ENCODE measurements around the gene DNAH5. TPM values are rescaled to one million over a fixed set of nuclear protein-coding genes. Genes with fewer than 3 reads are reported as not detected.

The DNAH5 gene
- total and polyA plus RNA-seq, 2 donors: 0.24 to 0.25 TPM

DNA sequence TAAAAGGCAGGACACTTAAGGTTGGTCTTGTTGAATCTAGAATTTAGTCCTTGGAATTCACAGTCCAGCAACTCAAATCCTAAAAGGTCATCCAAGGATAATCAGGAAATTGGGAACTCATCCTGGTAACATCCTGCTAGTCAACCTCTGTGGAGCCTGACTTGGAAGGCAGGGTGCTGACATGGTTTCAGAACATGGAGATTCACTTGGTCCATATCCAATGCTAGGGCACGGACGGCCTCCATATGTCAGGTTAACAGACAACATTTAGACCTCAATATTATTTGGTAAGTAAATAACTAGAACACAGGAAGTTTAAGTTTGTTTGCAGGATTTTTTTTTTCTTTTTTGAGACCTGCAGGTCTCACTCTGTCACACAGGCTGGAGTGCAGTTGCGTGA is 783 bp upstream of the DNAH5 start:
- H3K4me1 ChIP-seq (ENCODE audit: control insufficient read depth in 2 of 2, insufficient read depth in 2 of 2, low read length in 2 of 2): no peaks in the 10 kb centered on the region
- no peak overlapping the region for H3K4me3 ChIP-seq (ENCODE audit: low read length in 2 of 2)
- no peak overlapping the region for H3K27ac ChIP-seq (ENCODE audit: low read depth in 1 of 2, low read length in 1 of 2)
- H3K27me3 ChIP-seq (ENCODE audit: control insufficient read depth in 2 of 2, insufficient read depth in 1 of 2, low read length in 1 of 2): no peaks in the 10 kb centered on the region
- DNase-seq (ENCODE audit: low read depth in 6 of 9, low spot score in 9 of 9): no peak
- H3K36me3 ChIP-seq (ENCODE audit: control insufficient read depth in 2 of 2, insufficient read depth in 2 of 2, low read length in 1 of 2): no peaks in the 10 kb centered on the region
- no peaks in the 10 kb centered on the region for H3K9me3 ChIP-seq (ENCODE audit: control insufficient read depth in 2 of 2, insufficient read depth in 1 of 2, low read length in 1 of 2)
- WGBS: 98% methylated on average over 3 of the region's 3 CpGs

DNA sequence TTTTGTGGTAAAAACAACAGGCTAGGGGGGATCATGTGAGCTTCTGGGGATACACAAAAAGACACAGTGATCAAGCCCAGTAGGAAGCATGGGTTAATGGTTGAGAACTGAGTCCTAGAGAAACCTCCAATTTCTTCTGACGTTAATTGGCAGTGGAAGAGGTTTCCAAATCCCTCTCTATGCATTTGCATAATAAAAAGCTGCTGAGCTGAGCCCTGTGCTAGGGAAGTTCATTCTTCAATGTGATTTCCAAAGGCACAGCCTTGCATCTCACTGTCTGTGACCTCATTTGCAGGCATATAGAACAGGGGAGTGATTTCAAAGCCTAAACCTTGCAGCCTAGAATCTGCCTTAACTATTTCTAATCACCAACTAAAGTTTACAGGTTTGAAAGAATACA is 812 bp downstream of the DNAH5 start:
- Histone ChIP-seq H3K27ac (ENCODE audit: low read depth in 1 of 2, low read length in 1 of 2) (no peak overlapping the region), H3K36me3 (ENCODE audit: control insufficient read depth in 2 of 2, insufficient read depth in 2 of 2, low read length in 1 of 2) (no peaks in the 10 kb centered on the region), H3K4me3 (ENCODE audit: low read length in 2 of 2) (no peak overlapping the region), H3K4me1 (ENCODE audit: control insufficient read depth in 2 of 2, insufficient read depth in 2 of 2, low read length in 2 of 2) (no peaks in the 10 kb centered on the region), H3K27me3 (ENCODE audit: control insufficient read depth in 2 of 2, insufficient read depth in 1 of 2, low read length in 1 of 2) (no peaks in the 10 kb centered on the region), H3K9me3 (ENCODE audit: control insufficient read depth in 2 of 2, insufficient read depth in 1 of 2, low read length in 1 of 2) (no peaks in the 10 kb centered on the region)
- no peak for DNase-seq (ENCODE audit: low read depth in 6 of 9, low spot score in 9 of 9)
- WGBS: 47% methylated on average over 1 of the region's 1 CpG

DNA sequence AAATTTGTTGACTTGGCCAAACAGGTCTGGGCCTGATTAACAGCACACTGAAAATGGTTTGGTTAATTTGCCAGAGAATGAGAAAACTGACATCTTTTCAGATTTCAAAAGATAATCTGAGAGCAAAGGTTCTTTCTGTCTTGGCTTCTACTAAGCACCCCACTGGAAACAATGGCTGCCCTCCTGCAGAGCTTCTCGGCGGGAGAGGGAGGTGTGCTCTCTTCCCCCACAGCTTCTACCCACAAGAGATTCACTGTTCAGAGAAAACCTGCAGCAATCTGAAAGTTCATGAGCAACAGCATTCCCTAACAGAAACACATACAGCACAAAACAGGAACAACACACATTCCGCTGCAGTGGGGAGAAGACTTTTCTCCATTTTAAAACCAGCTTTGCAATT is 3.0 kb downstream of the DNAH5 start:
- H3K9me3 ChIP-seq (ENCODE audit: control insufficient read depth in 2 of 2, insufficient read depth in 1 of 2, low read length in 1 of 2): no peaks in the 10 kb centered on the region
- WGBS: 56% methylated on average over 3 of the region's 3 CpGs
- H3K4me1 ChIP-seq (ENCODE audit: control insufficient read depth in 2 of 2, insufficient read depth in 2 of 2, low read length in 2 of 2): no peaks in the 10 kb centered on the region
- no peak for DNase-seq (ENCODE audit: low read depth in 6 of 9, low spot score in 9 of 9)
- no peaks in the 10 kb centered on the region for H3K36me3 ChIP-seq (ENCODE audit: control insufficient read depth in 2 of 2, insufficient read depth in 2 of 2, low read length in 1 of 2)
- no peak overlapping the region for H3K27ac ChIP-seq (ENCODE audit: low read depth in 1 of 2, low read length in 1 of 2)
- H3K4me3 ChIP-seq (ENCODE audit: low read length in 2 of 2): no peak overlapping the region
- H3K27me3 ChIP-seq (ENCODE audit: control insufficient read depth in 2 of 2, insufficient read depth in 1 of 2, low read length in 1 of 2): no peaks in the 10 kb centered on the region

DNA sequence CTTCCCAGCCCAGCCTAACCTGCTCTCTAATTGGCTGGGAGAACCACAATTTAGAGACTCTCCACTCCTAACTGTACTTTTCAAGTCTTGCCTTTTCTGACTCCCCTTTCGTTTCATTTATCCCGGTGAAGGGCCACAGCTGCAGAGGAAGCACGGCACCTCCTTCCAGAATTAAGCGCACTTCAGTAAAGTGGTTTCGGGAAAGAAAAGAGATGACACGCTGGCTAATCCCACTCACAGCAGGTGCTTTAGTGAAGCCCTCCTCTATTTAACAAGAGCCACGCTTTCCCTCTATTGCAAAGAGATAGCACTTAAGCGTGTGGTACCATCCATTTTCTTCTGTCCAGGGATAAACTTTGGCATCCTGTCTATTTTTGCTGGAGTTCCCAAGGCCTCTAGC is 4.8 kb downstream of the DNAH5 start:
- H3K4me1 ChIP-seq (ENCODE audit: control insufficient read depth in 2 of 2, insufficient read depth in 2 of 2, low read length in 2 of 2): no peaks in the 10 kb centered on the region
- H3K9me3 ChIP-seq (ENCODE audit: control insufficient read depth in 2 of 2, insufficient read depth in 1 of 2, low read length in 1 of 2): no peaks in the 10 kb centered on the region
- no peaks in the 10 kb centered on the region for H3K36me3 ChIP-seq (ENCODE audit: control insufficient read depth in 2 of 2, insufficient read depth in 2 of 2, low read length in 1 of 2)
- no peak for DNase-seq (ENCODE audit: low read depth in 6 of 9, low spot score in 9 of 9)
- WGBS: 79% methylated on average over 8 of the region's 8 CpGs
- H3K4me3 ChIP-seq (ENCODE audit: low read length in 2 of 2): no peak overlapping the region
- no peak overlapping the region for H3K27ac ChIP-seq (ENCODE audit: low read depth in 1 of 2, low read length in 1 of 2)
- H3K27me3 ChIP-seq (ENCODE audit: control insufficient read depth in 2 of 2, insufficient read depth in 1 of 2, low read length in 1 of 2): no peaks in the 10 kb centered on the region

DNA sequence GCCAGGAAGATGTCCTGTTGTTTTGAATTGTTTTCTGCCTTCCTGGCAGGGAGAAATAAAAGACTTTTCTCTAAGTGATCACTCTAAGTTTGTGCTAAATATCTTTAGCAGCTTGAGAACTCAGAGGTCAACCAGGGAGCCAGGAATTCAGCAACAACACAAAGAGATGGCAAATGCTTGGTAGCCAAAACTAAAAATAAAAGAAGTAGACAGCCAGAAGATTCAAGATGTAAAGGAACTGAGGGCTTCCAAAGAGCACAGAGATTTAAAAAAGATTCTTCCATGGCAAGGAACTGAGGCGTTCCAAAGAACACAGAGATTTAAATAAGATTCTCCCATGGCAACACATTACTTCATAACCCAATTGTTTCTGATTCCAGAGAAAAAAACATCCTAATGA is 9.6 kb downstream of the DNAH5 start:
- Histone ChIP-seq H3K27ac (ENCODE audit: low read depth in 1 of 2, low read length in 1 of 2) (no peak overlapping the region), H3K27me3 (ENCODE audit: control insufficient read depth in 2 of 2, insufficient read depth in 1 of 2, low read length in 1 of 2) (no peaks in the 10 kb centered on the region), H3K4me1 (ENCODE audit: control insufficient read depth in 2 of 2, insufficient read depth in 2 of 2, low read length in 2 of 2) (no peaks in the 10 kb centered on the region), H3K36me3 (ENCODE audit: control insufficient read depth in 2 of 2, insufficient read depth in 2 of 2, low read length in 1 of 2) (no peaks in the 10 kb centered on the region), H3K4me3 (ENCODE audit: low read length in 2 of 2) (no peak overlapping the region), H3K9me3 (ENCODE audit: control insufficient read depth in 2 of 2, insufficient read depth in 1 of 2, low read length in 1 of 2) (no peaks in the 10 kb centered on the region)
- DNase-seq (ENCODE audit: low read depth in 6 of 9, low spot score in 9 of 9): no peak
- 94% methylated on average over 1 of the region's 1 CpG for WGBS

DNA sequence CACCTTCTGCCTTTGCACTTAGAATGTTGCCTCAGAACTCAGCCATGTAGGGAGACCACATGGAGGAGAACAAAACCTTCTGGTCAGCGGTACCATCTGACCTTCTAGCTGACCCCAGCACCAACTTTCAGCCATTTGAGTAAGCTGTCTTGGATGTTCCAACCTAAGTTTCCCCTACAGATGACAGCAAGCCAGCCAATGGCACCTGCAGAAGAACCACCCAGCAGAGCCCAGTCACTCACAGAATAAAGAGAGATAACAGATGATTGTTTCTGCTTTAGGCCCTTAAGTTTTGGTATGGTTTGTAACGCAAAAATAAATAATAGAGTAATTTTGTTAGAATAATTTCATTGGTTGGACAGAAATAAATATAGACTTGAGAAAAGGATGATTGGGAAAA is 10.4 kb downstream of the DNAH5 start:
- H3K27ac ChIP-seq (ENCODE audit: low read depth in 1 of 2, low read length in 1 of 2): no peak overlapping the region
- H3K4me3 ChIP-seq (ENCODE audit: low read length in 2 of 2): no peak overlapping the region
- no peaks in the 10 kb centered on the region for H3K4me1 ChIP-seq (ENCODE audit: control insufficient read depth in 2 of 2, insufficient read depth in 2 of 2, low read length in 2 of 2)
- 93% methylated on average over 2 of the region's 2 CpGs for WGBS
- H3K36me3 ChIP-seq (ENCODE audit: control insufficient read depth in 2 of 2, insufficient read depth in 2 of 2, low read length in 1 of 2): no peaks in the 10 kb centered on the region
- no peaks in the 10 kb centered on the region for H3K27me3 ChIP-seq (ENCODE audit: control insufficient read depth in 2 of 2, insufficient read depth in 1 of 2, low read length in 1 of 2)
- no peak for DNase-seq (ENCODE audit: low read depth in 6 of 9, low spot score in 9 of 9)
- H3K9me3 ChIP-seq (ENCODE audit: control insufficient read depth in 2 of 2, insufficient read depth in 1 of 2, low read length in 1 of 2): no peaks in the 10 kb centered on the region

DNA sequence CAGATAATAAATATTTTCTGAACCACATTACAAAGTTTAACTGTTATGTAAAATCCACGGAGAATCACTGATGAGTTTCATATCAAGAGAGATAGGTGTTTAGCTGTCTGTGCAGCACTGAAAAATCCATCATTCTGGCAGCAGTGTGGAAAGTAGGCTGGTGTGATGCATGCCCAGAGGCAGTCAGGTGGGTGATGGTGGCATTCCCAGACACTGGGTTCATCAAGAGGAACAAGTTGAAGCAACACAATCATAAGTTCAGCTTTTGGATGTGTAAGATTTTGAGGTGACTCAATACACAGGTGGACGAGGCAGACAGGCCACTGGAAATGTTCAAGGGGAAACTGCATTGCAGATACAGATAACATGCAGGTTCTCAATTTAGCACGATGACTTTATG is 11.9 kb downstream of the DNAH5 start:
- Histone ChIP-seq H3K27me3 (ENCODE audit: control insufficient read depth in 2 of 2, insufficient read depth in 1 of 2, low read length in 1 of 2) (no peaks in the 10 kb centered on the region), H3K4me3 (ENCODE audit: low read length in 2 of 2) (no peak overlapping the region), H3K9me3 (ENCODE audit: control insufficient read depth in 2 of 2, insufficient read depth in 1 of 2, low read length in 1 of 2) (no peaks in the 10 kb centered on the region), H3K4me1 (ENCODE audit: control insufficient read depth in 2 of 2, insufficient read depth in 2 of 2, low read length in 2 of 2) (no peaks in the 10 kb centered on the region), H3K36me3 (ENCODE audit: control insufficient read depth in 2 of 2, insufficient read depth in 2 of 2, low read length in 1 of 2) (no peaks in the 10 kb centered on the region), H3K27ac (ENCODE audit: low read depth in 1 of 2, low read length in 1 of 2) (no peak overlapping the region)
- DNase-seq (ENCODE audit: low read depth in 6 of 9, low spot score in 9 of 9): no peak
- 91% methylated on average over 3 of the region's 3 CpGs for WGBS

DNA sequence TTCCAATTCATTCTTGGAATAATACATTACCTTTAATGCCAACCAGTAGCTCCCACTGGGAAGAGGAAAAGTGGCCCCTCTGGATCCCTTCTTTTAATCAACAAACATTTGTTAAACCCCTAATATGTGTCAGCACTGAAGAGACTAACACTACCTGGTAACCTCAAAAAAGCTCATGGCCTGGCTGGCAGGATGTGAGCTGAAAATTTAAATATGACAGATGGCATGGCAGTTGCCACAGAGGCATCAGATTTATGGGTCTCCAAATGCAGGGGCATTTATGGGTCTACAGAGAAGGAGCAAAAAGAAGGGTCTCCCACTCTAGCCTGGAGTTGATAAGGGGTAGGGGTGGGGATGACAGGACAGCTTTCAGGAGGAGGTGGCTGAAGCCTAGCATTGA is 12.5 kb downstream of the DNAH5 start:
- no peaks in the 10 kb centered on the region for H3K36me3 ChIP-seq (ENCODE audit: control insufficient read depth in 2 of 2, insufficient read depth in 2 of 2, low read length in 1 of 2)
- no peaks in the 10 kb centered on the region for H3K9me3 ChIP-seq (ENCODE audit: control insufficient read depth in 2 of 2, insufficient read depth in 1 of 2, low read length in 1 of 2)
- no peaks in the 10 kb centered on the region for H3K4me1 ChIP-seq (ENCODE audit: control insufficient read depth in 2 of 2, insufficient read depth in 2 of 2, low read length in 2 of 2)
- H3K4me3 ChIP-seq (ENCODE audit: low read length in 2 of 2): no peak overlapping the region
- no peaks in the 10 kb centered on the region for H3K27me3 ChIP-seq (ENCODE audit: control insufficient read depth in 2 of 2, insufficient read depth in 1 of 2, low read length in 1 of 2)
- H3K27ac ChIP-seq (ENCODE audit: low read depth in 1 of 2, low read length in 1 of 2): no peak overlapping the region
- no peak for DNase-seq (ENCODE audit: low read depth in 6 of 9, low spot score in 9 of 9)

DNA sequence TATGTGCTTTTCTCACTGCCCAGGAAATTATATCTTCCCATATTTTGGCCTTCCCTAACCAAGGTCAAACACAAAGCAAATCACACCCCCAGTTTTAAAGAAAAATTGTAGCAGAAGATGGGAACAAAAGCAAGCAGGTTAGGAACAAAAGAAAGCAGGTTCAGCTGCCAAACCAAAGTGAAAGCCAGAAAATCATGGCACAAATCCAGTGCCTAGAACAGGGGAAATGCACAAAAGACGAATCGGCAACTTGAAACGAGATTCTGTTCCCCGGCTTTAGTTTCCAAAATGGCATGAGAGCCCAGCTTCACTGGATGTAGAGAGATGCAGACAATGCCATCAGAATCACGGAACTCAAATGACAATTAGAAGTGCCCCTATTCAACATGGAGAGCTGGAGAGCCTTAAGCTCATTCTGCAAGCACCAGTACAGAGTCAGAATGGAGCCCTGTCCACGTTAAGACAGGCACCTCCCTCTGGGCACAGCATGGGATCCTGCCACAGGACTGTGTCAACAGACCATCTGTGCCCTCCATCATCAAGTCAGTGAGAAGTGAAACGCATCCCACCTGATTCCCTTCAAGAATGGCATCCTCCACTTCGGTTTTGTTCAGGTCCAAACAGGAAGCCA is 13.8 kb downstream of the DNAH5 start:
- Histone ChIP-seq H3K27ac (ENCODE audit: low read depth in 1 of 2, low read length in 1 of 2) (no peak overlapping the region), H3K4me1 (ENCODE audit: control insufficient read depth in 2 of 2, insufficient read depth in 2 of 2, low read length in 2 of 2) (no peaks in the 10 kb centered on the region), H3K4me3 (ENCODE audit: low read length in 2 of 2) (no peak overlapping the region), H3K36me3 (ENCODE audit: control insufficient read depth in 2 of 2, insufficient read depth in 2 of 2, low read length in 1 of 2) (no peaks in the 10 kb centered on the region), H3K9me3 (ENCODE audit: control insufficient read depth in 2 of 2, insufficient read depth in 1 of 2, low read length in 1 of 2) (no peaks in the 10 kb centered on the region), H3K27me3 (ENCODE audit: control insufficient read depth in 2 of 2, insufficient read depth in 1 of 2, low read length in 1 of 2) (no peaks in the 10 kb centered on the region)
- WGBS: 77% methylated on average over 8 of the region's 8 CpGs
- DNase-seq (ENCODE audit: low read depth in 6 of 9, low spot score in 9 of 9): peak in 1 of 9 donors; percentile 1

DNA sequence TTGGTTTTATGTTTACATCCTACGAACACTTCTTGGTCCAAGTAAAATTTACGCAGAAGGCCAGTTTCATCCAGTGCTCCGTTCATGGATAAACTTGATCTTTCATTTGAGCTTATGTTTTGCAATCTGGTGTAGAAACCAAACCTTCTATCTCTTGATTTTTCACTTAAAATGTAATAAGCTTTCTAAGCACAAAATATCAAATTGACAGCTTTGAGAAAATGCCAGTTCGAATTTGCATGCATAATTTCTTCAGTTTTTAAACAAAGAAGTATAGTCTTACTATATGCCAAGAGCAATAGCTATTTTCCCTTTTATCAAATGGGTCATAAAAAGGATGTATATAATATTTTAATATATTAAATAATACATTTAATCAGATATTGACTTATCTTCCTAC is 17.8 kb downstream of the DNAH5 start:
- H3K27ac ChIP-seq (ENCODE audit: low read depth in 1 of 2, low read length in 1 of 2): no peak overlapping the region
- 81% methylated on average over 4 of the region's 4 CpGs for WGBS

More for the DNA sequence above, 17.8 kb downstream of the DNAH5 start:
- Histone ChIP-seq H3K4me3 (ENCODE audit: low read length in 2 of 2) (no peak overlapping the region), H3K36me3 (ENCODE audit: control insufficient read depth in 2 of 2, insufficient read depth in 2 of 2, low read length in 1 of 2) (no peaks in the 10 kb centered on the region), H3K9me3 (ENCODE audit: control insufficient read depth in 2 of 2, insufficient read depth in 1 of 2, low read length in 1 of 2) (no peaks in the 10 kb centered on the region), H3K27me3 (ENCODE audit: control insufficient read depth in 2 of 2, insufficient read depth in 1 of 2, low read length in 1 of 2) (no peaks in the 10 kb centered on the region), H3K4me1 (ENCODE audit: control insufficient read depth in 2 of 2, insufficient read depth in 2 of 2, low read length in 2 of 2) (no peaks in the 10 kb centered on the region)
- DNase-seq (ENCODE audit: low read depth in 6 of 9, low spot score in 9 of 9): no peak
